DOHH2 (cell line): ENCODE measurements around the gene BCL2L11.

Experiments used
- EZH2phosphoT487 ChIP-seq: fragments of 200-600 bp; sonication (generic); IDR thresholded peaks from 2 replicates; pipeline ENCODE4 v1.6.1; 2017; ENCODE audit warnings: borderline replicate concordance, mild to moderate bottlenecking, antibody characterized with exemption, low read length, moderate library complexity, mixed read lengths
- TF ChIP-seq, protein P1 (sequence below): fragments of 200-600 bp; sonication (generic); IDR thresholded peaks from one replicate; pipeline ENCODE4 v1.5.1; 2014; ENCODE audit warnings: antibody characterized with exemption, mild to moderate bottlenecking, low read depth, low read length; ENCODE audit not compliant: poor library complexity, severe bottlenecking

DNA sequence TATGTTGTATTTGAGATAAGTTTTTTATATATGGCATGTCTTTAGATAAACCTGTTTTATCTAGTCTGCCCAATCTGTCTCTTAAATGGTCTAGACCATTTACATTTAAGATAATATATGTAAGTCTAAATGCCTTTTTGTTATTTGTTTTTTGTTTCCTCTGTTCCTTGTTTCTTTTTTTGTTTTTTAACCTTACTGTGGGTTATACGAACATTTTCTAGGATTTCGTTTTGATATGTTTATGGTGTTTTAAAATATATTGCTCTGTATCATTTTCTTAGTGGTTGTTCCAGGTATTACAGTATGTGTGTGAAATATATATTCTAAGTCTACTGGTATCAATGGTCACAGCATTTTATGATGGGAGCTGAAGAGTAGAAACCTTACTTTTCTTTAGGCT, 13.3 kb downstream of the BCL2L11 start:
- TF ChIP-seq, protein P1, sequence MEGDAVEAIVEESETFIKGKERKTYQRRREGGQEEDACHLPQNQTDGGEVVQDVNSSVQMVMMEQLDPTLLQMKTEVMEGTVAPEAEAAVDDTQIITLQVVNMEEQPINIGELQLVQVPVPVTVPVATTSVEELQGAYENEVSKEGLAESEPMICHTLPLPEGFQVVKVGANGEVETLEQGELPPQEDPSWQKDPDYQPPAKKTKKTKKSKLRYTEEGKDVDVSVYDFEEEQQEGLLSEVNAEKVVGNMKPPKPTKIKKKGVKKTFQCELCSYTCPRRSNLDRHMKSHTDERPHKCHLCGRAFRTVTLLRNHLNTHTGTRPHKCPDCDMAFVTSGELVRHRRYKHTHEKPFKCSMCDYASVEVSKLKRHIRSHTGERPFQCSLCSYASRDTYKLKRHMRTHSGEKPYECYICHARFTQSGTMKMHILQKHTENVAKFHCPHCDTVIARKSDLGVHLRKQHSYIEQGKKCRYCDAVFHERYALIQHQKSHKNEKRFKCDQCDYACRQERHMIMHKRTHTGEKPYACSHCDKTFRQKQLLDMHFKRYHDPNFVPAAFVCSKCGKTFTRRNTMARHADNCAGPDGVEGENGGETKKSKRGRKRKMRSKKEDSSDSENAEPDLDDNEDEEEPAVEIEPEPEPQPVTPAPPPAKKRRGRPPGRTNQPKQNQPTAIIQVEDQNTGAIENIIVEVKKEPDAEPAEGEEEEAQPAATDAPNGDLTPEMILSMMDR, result peak; percentile 20
- no peak for TF ChIP-seq EZH2phosphoT487
